NCI-H187 treated with DMSO at 0.1 percent for 48 hours (cell line): ENCODE data around the gene CNPPD1.

Experiments used
- DNase-seq: peaks from one replicate; lab custom pipeline; 2025; lab: John Stamatoyannopoulos, UW

The CNPPD1 gene

GRCh38 chr2:219122202-219122980 is 54.3 kb downstream of the CNPPD1 start:
- no peak for DNase-seq
